Large intestine (tissue), 3 donors: ENCODE data around the gene DHRS7B. TPM values are rescaled to one million over a fixed set of nuclear protein-coding genes. Genes with fewer than 3 reads are reported as not detected.

Source experiments
- DNase-seq, 2 donors: peaks; one replicate each; pipeline versions ENCODE4 v3.0.0 to v3.0.0-alpha.2; 2013
- H3K27ac ChIP-seq: one replicate; pipeline ENCODE4 v1.5.1; 2013; ENCODE audit warnings: low read length
- H3K27me3 ChIP-seq: 2 replicates; pipeline ENCODE4 v1.6.1; 2013; ENCODE audit warnings: low read length; ENCODE audit not compliant: control insufficient read depth, insufficient read depth
- H3K36me3 ChIP-seq: 2 replicates; pipeline ENCODE4 v1.6.1; 2013; ENCODE audit warnings: low read length; ENCODE audit not compliant: control insufficient read depth, insufficient read depth
- H3K4me1 ChIP-seq: one replicate; pipeline ENCODE4 v1.6.1; 2013; ENCODE audit warnings: low read length; ENCODE audit not compliant: control insufficient read depth, insufficient read depth
- H3K4me3 ChIP-seq: one replicate; pipeline ENCODE4 v1.5.1; 2013; ENCODE audit warnings: low read length
- H3K9me3 ChIP-seq: one replicate; pipeline ENCODE4 v1.6.1; 2013; ENCODE audit warnings: mild to moderate bottlenecking, low read depth, low read length, moderate library complexity; ENCODE audit not compliant: control insufficient read depth
- WGBS: methylation state at CpG from one replicate; pipeline ENCODE4 v1.1.5; 2013; ENCODE audit warnings: low lambda C conversion rate; ENCODE audit not compliant: insufficient coverage; 5-methylcytosine and 5-hydroxymethylcytosine counted together
- polyA plus RNA-seq: library from polyadenylated mRNA; unstranded; fragments of 120-200 nt; gene quantifications from one replicate; pipeline ENCODE4 v1.2.1, GENCODE V29; 2013

Gene DHRS7B
- polyA plus RNA-seq, 1 donor = 29.2 TPM

DNA sequence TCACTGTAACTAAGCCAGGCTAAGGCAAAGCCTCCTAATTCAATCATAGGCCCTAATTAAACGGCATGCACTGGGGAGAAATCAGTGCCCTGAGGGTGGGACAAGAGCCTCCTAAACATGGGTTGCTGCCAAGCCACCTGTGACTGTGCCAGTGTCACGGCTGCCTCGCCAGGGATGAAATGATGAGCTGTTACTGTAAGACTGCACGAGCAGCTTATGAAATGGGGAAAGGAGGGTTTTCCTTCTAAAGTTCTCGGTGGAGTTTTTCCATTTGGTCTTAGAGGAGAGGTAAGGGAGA, 74.5 kb downstream of the DHRS7B start:
- H3K36me3 ChIP-seq = peaks cover 37% of the 10 kb centered on the region
- H3K9me3 ChIP-seq = no peaks in the 10 kb centered on the region
- no CpG with 5 or more reads among the region's 5 CpGs for WGBS
- no peaks in the 10 kb centered on the region for H3K27me3 ChIP-seq
- no peak for DNase-seq
- H3K4me3 ChIP-seq = no peak overlapping the region
- H3K4me1 ChIP-seq = no peaks in the 10 kb centered on the region
- no peak overlapping the region for H3K27ac ChIP-seq

DNA sequence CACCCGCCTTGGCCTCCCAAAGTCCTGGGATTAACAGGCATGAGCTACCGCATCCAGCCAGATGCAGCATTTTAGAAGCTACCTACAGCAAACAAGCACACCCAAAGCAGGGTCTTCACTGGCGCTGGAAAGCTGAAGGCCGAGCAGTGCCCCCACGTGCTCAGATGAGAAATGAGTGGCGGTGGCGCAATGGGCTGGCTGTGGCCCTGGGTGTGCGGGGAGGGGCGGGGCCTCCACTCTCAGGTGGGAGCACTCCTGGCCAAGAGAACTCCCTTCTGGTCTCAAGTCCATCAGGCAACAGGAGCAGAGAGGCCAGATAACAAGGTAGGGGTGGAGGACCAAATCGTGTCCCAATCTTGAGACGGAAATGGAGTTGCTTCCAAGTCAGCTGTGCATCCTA, 75.1 kb downstream of the DHRS7B start:
- Histone ChIP-seq H3K4me1 (no peaks in the 10 kb centered on the region), H3K9me3 (no peaks in the 10 kb centered on the region), H3K27me3 (no peaks in the 10 kb centered on the region), H3K4me3 (no peak overlapping the region), H3K27ac (no peak overlapping the region), H3K36me3 (peaks cover 32% of the 10 kb centered on the region)
- no peak for DNase-seq
- no CpG with 5 or more reads among the region's 11 CpGs for WGBS

DNA sequence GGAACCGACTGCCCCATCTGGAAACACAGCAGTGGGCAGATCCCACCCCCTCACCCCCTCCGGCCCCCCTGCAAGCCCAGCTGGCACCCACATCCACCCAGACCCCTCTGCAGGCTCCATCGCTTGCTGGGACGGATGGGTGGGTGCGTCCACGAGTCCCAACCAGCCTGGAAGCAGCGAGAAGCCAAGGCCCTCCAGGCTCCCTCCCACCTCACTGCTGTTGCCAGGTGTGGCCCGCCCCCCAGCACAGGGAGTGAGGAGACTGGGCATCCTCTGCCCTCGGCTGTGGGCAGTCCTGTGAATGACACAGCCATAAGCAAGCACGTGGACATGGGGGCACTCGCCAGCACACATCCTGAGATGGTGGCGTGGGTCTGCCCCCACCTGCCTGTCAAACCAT, 75.7 kb downstream of the DHRS7B start:
- Histone ChIP-seq H3K36me3 (peaks cover 30% of the 10 kb centered on the region), H3K4me1 (no peaks in the 10 kb centered on the region), H3K27ac (no peak overlapping the region), H3K4me3 (no peak overlapping the region), H3K27me3 (no peaks in the 10 kb centered on the region), H3K9me3 (no peaks in the 10 kb centered on the region)
- no peak for DNase-seq
- whole genome bisulfite sequencing = no CpG with 5 or more reads among the region's 12 CpGs

DNA sequence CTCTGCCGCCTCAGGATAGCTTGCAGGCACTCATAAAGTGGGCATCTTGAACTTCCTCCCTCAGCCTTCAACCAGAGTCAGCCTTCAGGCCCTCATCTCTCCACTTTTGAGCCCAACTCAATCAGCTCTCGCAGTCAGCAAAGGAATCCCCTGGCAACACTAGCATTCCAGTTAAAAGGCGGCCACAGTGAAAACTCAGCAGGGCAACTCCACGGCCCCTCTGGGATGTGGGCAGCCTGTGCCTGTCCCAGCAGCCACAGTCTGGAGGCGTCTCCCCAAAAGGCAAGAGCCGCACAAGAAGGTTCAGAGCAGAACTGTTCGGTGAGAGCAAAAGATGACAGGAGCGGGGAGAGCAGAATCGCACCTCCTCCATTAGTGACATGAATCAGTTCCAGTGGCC, 78.2 kb downstream of the DHRS7B start:
- 90% methylated on average over 2 of the region's 9 CpGs for WGBS
- Histone ChIP-seq H3K4me1 (no peaks in the 10 kb centered on the region), H3K27me3 (no peaks in the 10 kb centered on the region), H3K4me3 (no peak overlapping the region), H3K9me3 (no peaks in the 10 kb centered on the region), H3K27ac (no peak overlapping the region), H3K36me3 (peaks cover 39% of the 10 kb centered on the region)
- DNase-seq = no peak

DNA sequence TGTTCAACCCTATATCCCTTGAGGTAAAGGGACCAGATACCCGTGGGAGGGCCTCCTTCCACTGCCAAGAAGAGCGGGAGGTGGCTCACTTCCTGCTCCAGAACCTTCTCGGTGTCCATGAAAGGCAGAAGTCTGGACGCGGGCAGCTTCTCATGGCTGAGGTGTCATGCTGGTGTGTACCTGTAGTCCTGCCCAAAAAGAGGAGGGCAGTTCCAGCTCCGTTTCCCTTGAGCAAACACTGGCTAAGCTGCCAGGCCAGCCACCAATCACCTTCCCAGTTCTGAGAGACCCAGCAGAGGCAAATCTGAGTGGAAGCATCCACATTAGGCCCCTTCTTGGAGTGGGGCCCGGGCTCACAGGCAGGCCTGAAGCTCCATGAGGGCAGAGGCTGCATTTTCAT, 81.6 kb downstream of the DHRS7B start:
- WGBS = no CpG with 5 or more reads among the region's 7 CpGs
- Histone ChIP-seq H3K4me3 (no peak overlapping the region), H3K27ac (no peak overlapping the region), H3K27me3 (no peaks in the 10 kb centered on the region), H3K9me3 (no peaks in the 10 kb centered on the region), H3K4me1 (peaks cover 13% of the 10 kb centered on the region), H3K36me3 (peaks cover 38% of the 10 kb centered on the region)
- no peak for DNase-seq

DNA sequence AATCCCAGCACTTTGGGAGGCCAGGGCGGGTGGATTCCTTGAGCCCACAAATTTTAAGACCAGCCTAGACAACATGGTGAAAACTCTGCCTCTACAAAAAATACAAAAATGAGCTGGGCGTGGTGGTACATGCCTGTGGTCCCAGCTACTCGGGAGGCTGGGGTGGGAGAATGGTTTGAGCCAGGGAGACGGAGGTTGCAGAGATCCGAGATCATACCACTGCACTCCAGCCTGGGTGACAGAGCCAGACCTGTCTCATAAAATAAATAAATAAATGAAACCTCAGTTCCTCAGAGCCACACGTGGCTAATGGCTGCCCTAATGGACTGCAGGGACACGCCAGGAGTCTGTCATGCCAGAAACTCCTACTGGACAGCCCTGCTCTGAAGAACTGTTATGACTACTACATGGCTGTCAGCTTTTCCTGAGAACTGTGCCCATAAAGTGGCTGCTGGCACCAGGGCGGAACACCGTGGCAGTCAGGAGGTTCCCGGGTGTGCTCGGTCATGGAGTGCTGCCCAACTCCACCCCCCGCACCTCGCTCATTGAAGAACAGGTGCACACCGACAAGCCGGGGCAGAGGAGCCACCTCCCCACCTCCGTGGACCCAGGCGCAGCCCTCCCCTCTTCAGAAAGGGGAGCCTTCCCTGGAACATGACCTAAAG, 82.9 kb downstream of the DHRS7B start:
- Histone ChIP-seq H3K4me1 (peaks cover 13% of the 10 kb centered on the region), H3K27ac (no peak overlapping the region), H3K36me3 (peaks cover 38% of the 10 kb centered on the region), H3K4me3 (no peak overlapping the region), H3K27me3 (no peaks in the 10 kb centered on the region), H3K9me3 (no peaks in the 10 kb centered on the region)
- no peak for DNase-seq
- WGBS = no CpG with 5 or more reads among the region's 17 CpGs

DNA sequence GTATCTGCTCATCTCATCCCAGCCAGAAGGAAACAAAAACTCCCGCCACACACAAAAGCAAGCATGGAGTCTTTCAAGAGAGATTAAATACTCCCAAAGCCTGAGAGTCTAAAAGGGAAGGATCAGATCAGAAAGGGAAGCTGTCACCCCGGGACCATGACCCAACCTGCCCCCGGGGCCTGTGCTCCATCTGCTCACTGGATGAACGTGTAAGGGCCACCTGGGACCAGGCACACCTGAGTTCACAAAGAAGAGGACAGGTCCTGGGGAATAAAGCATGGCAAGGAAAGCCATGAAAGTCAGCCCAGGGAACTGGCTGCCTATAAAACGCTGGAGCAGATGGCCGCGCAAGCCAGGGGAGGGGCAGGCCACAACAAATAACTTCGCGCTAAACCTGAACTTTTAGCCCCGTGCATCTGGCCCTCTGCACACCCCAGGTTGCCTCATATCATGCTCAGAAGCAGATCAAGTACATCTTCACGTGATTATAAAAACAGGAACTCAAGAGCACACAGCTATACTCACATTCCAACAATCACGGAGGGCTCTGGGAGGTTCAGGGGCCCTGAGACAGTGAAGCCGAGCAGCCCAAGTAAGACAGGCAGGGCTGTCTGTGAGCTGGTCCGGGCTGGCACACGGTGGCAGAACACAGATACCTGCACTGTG, 83.8 kb downstream of the DHRS7B start:
- Histone ChIP-seq H3K27me3 (no peaks in the 10 kb centered on the region), H3K36me3 (peaks cover 38% of the 10 kb centered on the region), H3K9me3 (no peaks in the 10 kb centered on the region), H3K27ac (no peak overlapping the region), H3K4me3 (no peak overlapping the region), H3K4me1 (peaks cover 13% of the 10 kb centered on the region)
- WGBS = no CpG with 5 or more reads among the region's 15 CpGs
- DNase-seq = no peak

DNA sequence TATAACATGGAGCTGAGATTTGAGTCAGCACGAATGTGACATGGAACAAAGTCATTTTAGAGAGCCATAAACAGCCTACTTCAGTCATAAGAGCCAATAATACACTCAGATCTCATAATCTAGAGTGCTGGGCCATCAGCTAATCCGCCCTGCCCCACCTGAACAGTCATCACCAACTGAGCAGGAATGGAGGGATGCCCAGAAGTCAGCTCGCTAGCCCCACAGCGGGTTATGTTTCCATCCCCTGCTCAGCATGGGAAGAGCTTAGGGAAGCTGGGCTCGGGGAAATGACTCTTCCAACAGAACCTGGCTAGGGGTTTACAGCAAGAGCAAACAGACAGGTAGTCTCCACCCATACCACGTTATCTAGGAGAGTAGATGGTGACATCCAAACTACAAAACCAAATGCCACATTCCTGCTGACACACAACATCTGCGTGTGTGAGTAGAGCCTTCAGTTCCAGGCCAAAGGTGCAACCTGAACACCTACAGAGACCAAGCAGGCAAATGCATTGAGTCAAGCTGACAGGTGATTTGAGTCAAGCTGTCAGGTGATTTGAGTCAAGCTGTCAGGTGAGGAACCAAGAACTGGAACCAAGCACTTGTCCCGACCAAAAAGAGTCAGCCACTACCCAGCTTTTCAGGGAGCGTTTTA, 85.2 kb downstream of the DHRS7B start:
- peaks cover 13% of the 10 kb centered on the region for H3K4me1 ChIP-seq
- DNase-seq = peak in 1 of 2 donors; percentile 59
- H3K27ac ChIP-seq = peak overlapping the region; percentile 64
- H3K36me3 ChIP-seq = peaks cover 36% of the 10 kb centered on the region
- H3K27me3 ChIP-seq = no peaks in the 10 kb centered on the region
- no CpG with 5 or more reads among the region's 9 CpGs for WGBS
- no peak overlapping the region for H3K4me3 ChIP-seq
- no peaks in the 10 kb centered on the region for H3K9me3 ChIP-seq

DNA sequence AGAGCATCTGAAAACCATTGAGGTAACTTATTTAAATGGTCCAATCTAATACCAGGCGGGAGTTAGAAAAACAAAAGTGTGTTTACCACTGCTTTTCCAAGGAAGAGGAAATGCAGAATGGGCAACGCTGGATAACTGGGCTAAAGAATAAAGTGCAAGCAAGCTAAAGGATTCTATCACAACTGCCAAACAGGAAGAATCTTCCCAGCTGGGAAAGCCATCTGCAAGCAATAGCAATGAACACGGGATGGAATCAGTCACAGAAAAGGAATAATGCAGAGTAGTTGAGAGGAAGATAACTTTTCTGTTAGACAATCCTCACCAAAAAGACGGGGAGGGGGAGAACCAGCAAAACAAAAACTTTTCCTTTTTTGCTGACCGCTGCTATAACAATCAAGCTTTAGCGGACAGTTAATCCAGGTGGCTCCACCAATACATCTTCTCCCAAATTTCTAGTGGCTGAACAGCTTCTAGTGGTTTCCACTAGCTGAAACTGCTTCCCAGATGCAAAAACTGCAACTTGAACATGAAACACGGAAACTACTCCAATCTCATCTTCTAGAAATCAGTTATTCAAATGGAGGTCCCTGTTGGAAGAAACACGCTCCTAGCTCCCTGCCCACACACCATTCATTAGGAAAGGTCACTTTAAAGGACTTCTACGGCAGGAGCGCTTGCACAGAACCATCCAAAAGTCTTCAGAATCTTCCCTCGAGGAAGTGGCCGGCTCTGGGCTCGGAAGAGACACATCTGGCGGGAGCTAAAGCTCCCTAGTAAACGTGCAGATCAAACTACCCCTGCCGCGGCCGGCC, 86.3 kb downstream of the DHRS7B start:
- Histone ChIP-seq H3K27ac (peak overlapping the region; percentile 87), H3K36me3 (peaks cover 32% of the 10 kb centered on the region), H3K4me1 (peaks cover 13% of the 10 kb centered on the region), H3K27me3 (no peaks in the 10 kb centered on the region), H3K4me3 (peak overlapping the region; percentile 98), H3K9me3 (no peaks in the 10 kb centered on the region)
- no peak for DNase-seq
- 17% methylated on average over 1 of the region's 18 CpGs for WGBS

DNA sequence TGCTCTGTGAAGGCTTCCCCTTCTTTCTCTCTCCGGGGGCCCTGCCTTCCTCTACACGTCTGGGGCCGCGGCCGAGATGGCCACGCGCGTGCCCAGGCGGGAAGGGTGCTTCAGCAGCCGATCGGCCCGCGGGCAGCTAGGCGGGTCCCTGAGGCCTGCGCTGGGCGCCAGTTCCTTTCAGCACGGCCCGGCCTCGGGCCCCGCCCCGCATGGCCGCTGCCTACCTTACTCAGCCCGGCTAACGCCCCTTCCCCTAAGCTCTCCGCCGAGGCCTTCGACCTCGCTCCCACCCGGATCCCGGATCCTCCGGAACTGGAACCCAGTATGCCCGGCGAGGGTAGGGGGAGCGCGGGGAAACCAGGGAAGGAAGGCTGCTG, 86.9 kb downstream of the DHRS7B start:
- H3K27me3 ChIP-seq = no peaks in the 10 kb centered on the region
- peak overlapping the region; percentile 98 for H3K4me3 ChIP-seq
- no peak for DNase-seq
- peaks cover 27% of the 10 kb centered on the region for H3K36me3 ChIP-seq
- peak overlapping the region; percentile 87 for H3K27ac ChIP-seq
- H3K9me3 ChIP-seq = no peaks in the 10 kb centered on the region
- peaks cover 13% of the 10 kb centered on the region for H3K4me1 ChIP-seq
- no CpG with 5 or more reads among the region's 35 CpGs for WGBS
